ENCODE measurements around the gene NR2F1. TPM values are rescaled to one million over a fixed set of nuclear protein-coding genes. Genes with fewer than 3 reads are reported as not detected.

Gene NR2F1
- total RNA-seq, 6 experiments from 2014 or later: 5.3 to 12.1 (median 9.4) TPM

DNA sequence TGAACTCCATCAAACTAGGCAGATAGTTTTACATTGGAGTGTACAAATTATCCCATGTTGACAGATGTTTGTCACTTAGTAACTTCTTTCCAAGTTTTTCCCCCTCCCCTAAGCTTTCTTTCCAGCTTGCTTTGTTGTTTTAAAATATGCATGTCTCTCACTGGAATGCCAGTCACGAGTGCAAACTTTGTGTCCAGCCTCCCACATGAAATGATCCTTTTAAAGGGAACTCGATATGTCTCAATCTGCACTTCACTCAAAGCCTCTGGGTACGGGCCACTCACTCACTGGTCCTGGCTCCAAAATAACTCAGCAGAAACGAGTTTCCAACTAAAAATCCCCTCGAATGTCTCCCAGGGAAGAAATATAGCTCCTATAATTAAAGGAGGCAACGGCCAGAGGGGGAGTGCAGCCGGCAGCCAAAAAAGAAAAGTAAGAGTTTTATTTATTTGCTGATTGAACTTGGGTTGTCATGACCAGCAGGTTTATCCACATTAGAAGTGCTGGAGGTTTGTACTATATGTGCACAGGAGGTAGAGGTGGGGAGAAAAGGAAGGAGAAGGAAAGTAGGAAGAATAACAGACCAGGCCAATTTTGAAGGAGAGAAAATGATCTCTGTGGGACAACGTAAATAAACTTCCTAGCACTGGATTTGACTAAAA, 17.5 kb downstream of the NR2F1 start:
- WGBS (ENCODE audit: insufficient coverage, low coverage, low lambda C conversion rate, missing lambda C conversion rate): 40% methylated on average over 8 of the region's 8 CpGs
- intact Hi-C loops (cut with DNase I): no loop called here
- ATAC-seq (no peak), DNase-seq (no peak)
- Histone ChIP-seq H3K27ac (no peak overlapping the region), H3K4me3 (no peak overlapping the region), H3K36me3 (no peaks in the 10 kb centered on the region), H3K4me1 (no peaks in the 10 kb centered on the region), H3K27me3 (peaks cover 7 to 22% of the 10 kb centered on the region in 2 donors), H3K9me3 (no peaks in the 10 kb centered on the region)
- TF ChIP-seq POLR2A (IDR thresholded peaks at IDR 0.05): no peak
- TF ChIP-seq, protein P1, sequence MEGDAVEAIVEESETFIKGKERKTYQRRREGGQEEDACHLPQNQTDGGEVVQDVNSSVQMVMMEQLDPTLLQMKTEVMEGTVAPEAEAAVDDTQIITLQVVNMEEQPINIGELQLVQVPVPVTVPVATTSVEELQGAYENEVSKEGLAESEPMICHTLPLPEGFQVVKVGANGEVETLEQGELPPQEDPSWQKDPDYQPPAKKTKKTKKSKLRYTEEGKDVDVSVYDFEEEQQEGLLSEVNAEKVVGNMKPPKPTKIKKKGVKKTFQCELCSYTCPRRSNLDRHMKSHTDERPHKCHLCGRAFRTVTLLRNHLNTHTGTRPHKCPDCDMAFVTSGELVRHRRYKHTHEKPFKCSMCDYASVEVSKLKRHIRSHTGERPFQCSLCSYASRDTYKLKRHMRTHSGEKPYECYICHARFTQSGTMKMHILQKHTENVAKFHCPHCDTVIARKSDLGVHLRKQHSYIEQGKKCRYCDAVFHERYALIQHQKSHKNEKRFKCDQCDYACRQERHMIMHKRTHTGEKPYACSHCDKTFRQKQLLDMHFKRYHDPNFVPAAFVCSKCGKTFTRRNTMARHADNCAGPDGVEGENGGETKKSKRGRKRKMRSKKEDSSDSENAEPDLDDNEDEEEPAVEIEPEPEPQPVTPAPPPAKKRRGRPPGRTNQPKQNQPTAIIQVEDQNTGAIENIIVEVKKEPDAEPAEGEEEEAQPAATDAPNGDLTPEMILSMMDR (IDR thresholded peaks at IDR 0.05): no peak

DNA sequence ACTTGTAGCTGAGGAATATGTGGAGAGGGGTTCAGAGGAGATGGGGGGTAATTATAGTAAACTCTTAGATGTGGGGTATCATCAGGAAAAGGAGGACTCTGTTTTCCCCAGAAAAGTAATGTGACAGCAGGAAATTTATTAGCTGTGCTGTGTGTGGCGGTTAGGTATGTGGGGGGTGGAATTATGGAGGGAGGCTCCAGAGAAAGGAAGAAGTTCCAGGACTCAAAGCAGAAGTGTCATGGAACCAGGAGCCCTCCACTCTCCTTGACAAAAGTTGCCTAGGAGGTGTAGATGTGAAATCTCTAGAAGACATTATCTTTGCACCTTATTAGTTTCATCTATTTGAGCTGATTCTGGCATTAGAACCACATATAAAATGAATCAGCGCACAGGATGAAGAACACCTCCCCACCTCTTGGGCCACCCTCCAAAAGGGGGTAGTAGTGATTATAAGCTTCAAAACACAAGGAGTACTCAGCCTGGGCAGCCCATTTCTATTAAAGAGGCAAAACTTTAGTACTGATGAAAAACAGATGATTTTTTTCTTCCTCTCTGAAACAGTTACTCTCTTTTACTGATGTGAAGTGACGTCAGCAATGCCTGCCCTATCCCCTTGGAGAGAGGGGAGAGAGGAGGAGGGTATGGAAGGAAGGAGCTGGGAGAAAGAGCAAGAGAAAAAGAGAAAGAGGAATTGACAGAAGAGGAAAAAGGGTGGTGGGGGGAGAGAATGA, 18.2 kb downstream of the NR2F1 start:
- Histone ChIP-seq H3K9me3 (no peaks in the 10 kb centered on the region), H3K27me3 (peaks cover 7 to 22% of the 10 kb centered on the region in 2 donors), H3K36me3 (no peaks in the 10 kb centered on the region), H3K4me3 (no peak overlapping the region), H3K4me1 (no peaks in the 10 kb centered on the region), H3K27ac (no peak overlapping the region)
- TF ChIP-seq, protein P1 (IDR thresholded peaks at IDR 0.05): no peak
- no peak for TF ChIP-seq POLR2A (IDR thresholded peaks at IDR 0.05)
- no peak for DNase-seq
- ATAC-seq: no peak
- intact Hi-C loops (cut with DNase I): no loop called here
- WGBS (ENCODE audit: insufficient coverage, low coverage, low lambda C conversion rate, missing lambda C conversion rate): 47% methylated on average over 3 of the region's 3 CpGs

DNA sequence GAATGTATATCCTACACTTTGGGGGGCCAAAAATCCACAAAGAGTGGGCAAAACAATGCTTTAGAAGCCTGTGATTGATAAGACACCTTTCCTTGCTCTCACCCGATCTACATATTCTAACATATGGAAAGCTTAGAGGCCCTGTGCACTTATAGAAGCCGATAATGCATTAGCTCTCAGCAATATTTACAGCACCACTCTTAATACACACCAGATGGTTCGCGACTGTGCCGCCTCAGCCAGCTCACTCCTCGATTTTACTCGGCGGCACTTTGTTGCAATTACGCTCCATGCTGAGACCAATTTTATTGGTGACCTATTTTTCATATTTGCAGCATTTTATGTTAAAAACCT, 18.8 kb downstream of the NR2F1 start:
- H3K27ac ChIP-seq: no peak overlapping the region
- DNase-seq (no peak), ATAC-seq (no peak)
- no peak overlapping the region for H3K4me3 ChIP-seq
- TF ChIP-seq, protein P1 (IDR thresholded peaks at IDR 0.05): no peak
- TF ChIP-seq POLR2A (IDR thresholded peaks at IDR 0.05): no peak
- H3K36me3 ChIP-seq: no peaks in the 10 kb centered on the region
- no peaks in the 10 kb centered on the region for H3K4me1 ChIP-seq
- peaks cover 7 to 22% of the 10 kb centered on the region in 2 donors for H3K27me3 ChIP-seq
- no peaks in the 10 kb centered on the region for H3K9me3 ChIP-seq
- intact Hi-C loops (cut with DNase I): no loop called here
- WGBS (ENCODE audit: insufficient coverage, low coverage, low lambda C conversion rate, missing lambda C conversion rate): 52% methylated on average over 9 of the region's 9 CpGs

DNA sequence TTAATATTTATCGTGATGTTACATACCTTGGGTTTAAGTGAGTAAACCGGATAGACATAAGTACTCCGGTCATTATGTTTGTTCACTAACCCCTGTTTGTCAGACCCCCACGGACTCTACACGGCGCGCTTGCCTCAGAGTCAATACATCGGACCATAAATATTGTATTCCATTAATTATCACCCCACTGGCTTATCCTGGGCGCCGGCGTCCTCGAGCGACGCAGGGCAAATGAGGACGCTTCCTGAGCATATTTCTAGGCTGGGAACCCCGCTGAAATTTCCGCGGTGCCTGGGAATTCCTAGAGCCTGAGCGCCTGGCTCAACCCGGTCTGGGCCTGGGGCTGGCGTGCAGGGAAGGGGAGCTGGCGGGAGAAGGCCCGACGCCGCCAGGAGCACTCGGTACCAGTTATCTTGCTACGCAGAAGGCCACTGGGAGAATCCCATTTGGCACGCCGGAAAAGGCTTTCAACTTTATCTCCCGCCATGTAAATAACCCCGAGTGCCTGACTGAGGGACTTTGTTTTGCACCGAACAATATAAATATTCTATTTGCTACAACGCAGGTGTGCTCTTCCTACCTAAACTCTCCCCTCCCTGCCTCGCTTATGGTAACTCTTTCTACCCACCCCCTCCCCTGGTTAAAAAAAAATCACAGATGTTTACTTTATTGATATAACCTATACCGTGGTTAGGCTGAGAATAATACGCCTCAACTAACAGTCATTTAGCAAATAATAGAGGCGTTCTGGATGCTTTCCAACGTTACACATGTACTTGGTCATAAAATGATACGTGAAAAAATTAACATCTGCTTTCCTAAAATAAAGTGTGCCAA, 19.4 kb downstream of the NR2F1 start:
- intact Hi-C loops (cut with DNase I): no loop called here
- H3K27me3 ChIP-seq: peaks cover 7 to 22% of the 10 kb centered on the region in 2 donors
- no peak overlapping the region for H3K4me3 ChIP-seq
- H3K27ac ChIP-seq: no peak overlapping the region
- no peak for TF ChIP-seq POLR2A (IDR thresholded peaks at IDR 0.05)
- TF ChIP-seq, protein P1 (IDR thresholded peaks at IDR 0.05): no peak
- no peaks in the 10 kb centered on the region for H3K4me1 ChIP-seq
- H3K36me3 ChIP-seq: no peaks in the 10 kb centered on the region
- no peaks in the 10 kb centered on the region for H3K9me3 ChIP-seq
- ATAC-seq (no peak), DNase-seq (no peak)
- WGBS (ENCODE audit: insufficient coverage, low coverage, low lambda C conversion rate, missing lambda C conversion rate): 38% methylated on average over 18 of the region's 39 CpGs
